Spleen (tissue), 11 donors: ENCODE data around the gene GRIN3B. TPM values are rescaled to one million over a fixed set of nuclear protein-coding genes. Genes with fewer than 3 reads are reported as not detected.

Experiments
- DNase-seq: peaks from one replicate; pipeline ENCODE4 v3.0.0-alpha.2; 2020
- H3K27ac ChIP-seq, 8 donors: fragments of 200-600 bp; sonication (generic) in 7 of 8; 1 replicate in 4 of 8; 2 replicates in 4 of 8; pipeline versions ENCODE4 v1.5.0 to v1.8.0; 2016 to 2021; ENCODE audit warnings: inconsistent platforms in 4 of 8, mild to moderate bottlenecking in 4 of 8, moderate library complexity in 1 of 8
- H3K27me3 ChIP-seq, 7 donors: fragments of 200-600 bp; sonication (generic) in 6 of 7; replicated peaks in 1 of 7; 1 replicate in 4 of 7; 2 replicates in 3 of 7; pipeline versions ENCODE4 v1.5.0 to v1.8.0; 2016 to 2021; ENCODE audit warnings: inconsistent platforms in 3 of 7, mild to moderate bottlenecking in 1 of 7
- H3K36me3 ChIP-seq, 6 donors: fragments of 200-600 bp; sonication (generic) in 5 of 6; 1 replicate in 4 of 6; 2 replicates in 2 of 6; pipeline versions ENCODE4 v1.5.0 to v1.8.0; 2016 to 2021; ENCODE audit warnings: inconsistent platforms in 2 of 6
- H3K4me1 ChIP-seq, 6 donors: fragments of 200-600 bp; sonication (generic) in 5 of 6; 1 replicate in 3 of 6; 2 replicates in 3 of 6; pipeline versions ENCODE4 v1.5.0 to v1.8.0; 2016 to 2021; ENCODE audit warnings: inconsistent platforms in 3 of 6
- H3K4me3 ChIP-seq, 8 donors: fragments of 200-600 bp; sonication (generic) in 7 of 8; 1 replicate in 4 of 8; 2 replicates in 4 of 8; pipeline versions ENCODE4 v1.5.0 to v1.8.0; 2016 to 2021; ENCODE audit warnings: inconsistent platforms in 4 of 8, mild to moderate bottlenecking in 4 of 8, moderate library complexity in 2 of 8
- H3K9me3 ChIP-seq, 8 donors: fragments of 200-600 bp; sonication (generic) in 7 of 8; 1 replicate in 4 of 8; 2 replicates in 4 of 8; pipeline versions ENCODE4 v1.5.0 to v1.8.0; 2016 to 2021; ENCODE audit warnings: inconsistent platforms in 4 of 8
- CTCF ChIP-seq, 11 experiments: fragments of 200-600 bp in 7 of 11; fragments of 450-650 bp in 4 of 11; sonication (generic) in 4 of 11; IDR thresholded peaks in 8 of 11; conservative IDR thresholded peaks in 3 of 11; 1 replicate in 7 of 11; 2 replicates in 4 of 11; pipeline versions ENCODE4 v1.4.0 to v1.8.0; 2016 to 2021; ENCODE audit warnings: antibody characterized with exemption in 11 of 11, inconsistent platforms in 4 of 11, mild to moderate bottlenecking in 1 of 11
- POLR2A ChIP-seq, 3 donors: fragments of 450-650 bp; IDR thresholded peaks; one replicate each; pipeline ENCODE4 v1.5.1; 2017; ENCODE audit warnings: antibody characterized with exemption in 3 of 3, mild to moderate bottlenecking in 1 of 3
- POLR2AphosphoS5 ChIP-seq, 3 donors: sonication (generic); formaldehyde crosslinking; IDR thresholded peaks; one replicate each; pipeline ENCODE4 v1.5.1; 2017; ENCODE audit warnings: antibody characterized with exemption in 3 of 3
- WGBS, 5 donors: extraction: QIAGEN DNeasy Blood & Tissue Kit in 3 of 5; methylation state at CpG; one replicate each; pipeline versions ENCODE4 v1.1.5 to v1.1.7; 2013 to 2018; 5-methylcytosine and 5-hydroxymethylcytosine counted together
- intact Hi-C: fragments of 100-400 bp; cut with DNase I; formaldehyde crosslinking; loops from one replicate; pipeline ENCODE4 v1.15.0; 2023; ENCODE audit warnings: low total_unique reads
- polyA plus RNA-seq, 3 donors: library from polyadenylated mRNA; stranded (reverse); fragments of 200-250 nt; gene quantifications; one replicate each; pipeline ENCODE4 v1.2.1, GENCODE V29; 2013
- total RNA-seq, 7 donors: library from RNA; depleted of rRNA in 3 of 7; stranded (reverse); fragments of >200 nt in 3 of 7; fragmentation: NEBNext Ultra II Directional in 4 of 7; extraction: Animal tissue kit (Norgen Biotek cat#: 25700) in 4 of 7; gene quantifications; one replicate each; pipeline versions ENCODE4 v1.1.0 to v1.2.1, GENCODE V29; 2016 to 2021
- donor health status: healthy with polysubstance abuse.
- donor health status: DM: no; HTN: no; CAD: no; lungs with moderate emphysema.
- donor health status: DM: no; HTN: no; CAD: no.
- donor health status: Bipolar disorder and iron deficiency.
- donor health status: healthy.
- donor health status: DM: no; HTN: no; CAD: no.
- donor health status: DM: yes; HTN: yes; CAD: no.

The GRIN3B gene
- total and polyA plus RNA-seq, 10 donors = 0.07 to 0.11 TPM; not detected in 8

GRCh38 chr19:970695-971094, 29.5 kb upstream of the GRIN3B start:
- intact Hi-C loops = no loop called here
- no peak for DNase-seq
- no peak overlapping the region for H3K4me3 ChIP-seq
- TF ChIP-seq POLR2AphosphoS5 (IDR thresholded peaks at IDR 0.05) (peak in 1 of 3 donors; percentile 29), POLR2A (IDR thresholded peaks at IDR 0.05) (no peak), CTCF (IDR thresholded peaks at IDR 0.05 in 8 of 11, conservative IDR thresholded peaks at IDR 0.05 in 3 of 11) (peak in 5 of 11 experiments; percentile 32 to 46 (median 39))
- WGBS, 5 donors = 95 to 99% (median 95%) methylated on average over 10 to 14 of the region's 14 CpGs
- H3K4me1 ChIP-seq = no peaks in the 10 kb centered on the region
- no peaks in the 10 kb centered on the region for H3K27me3 ChIP-seq
- H3K36me3 ChIP-seq = peaks cover 0 to 93% (median 59%) of the 10 kb centered on the region in 6 donors
- H3K9me3 ChIP-seq = peaks cover 0 to 26% (median 18%) of the 10 kb centered on the region in 8 donors
- no peak overlapping the region for H3K27ac ChIP-seq

GRCh38 chr19:971795-972194, 28.4 kb upstream of the GRIN3B start:
- intact Hi-C loops = no loop called here
- Histone ChIP-seq H3K27me3 (no peaks in the 10 kb centered on the region), H3K27ac (no peak overlapping the region), H3K36me3 (peaks cover 0 to 82% (median 52%) of the 10 kb centered on the region in 6 donors), H3K4me1 (no peaks in the 10 kb centered on the region), H3K9me3 (peaks cover 0 to 21% (median 17%) of the 10 kb centered on the region in 8 donors), H3K4me3 (no peak overlapping the region)
- 93 to 95% (median 94%) methylated on average over 24 of the region's 24 CpGs for WGBS, 5 donors
- TF ChIP-seq CTCF (IDR thresholded peaks at IDR 0.05 in 8 of 11, conservative IDR thresholded peaks at IDR 0.05 in 3 of 11) (no peak), POLR2AphosphoS5 (IDR thresholded peaks at IDR 0.05) (no peak), POLR2A (IDR thresholded peaks at IDR 0.05) (no peak)
- no peak for DNase-seq

- intact Hi-C loops = no loop called here
- no peaks in the 10 kb centered on the region for H3K4me1 ChIP-seq
- TF ChIP-seq POLR2AphosphoS5 (IDR thresholded peaks at IDR 0.05) = no peak
- WGBS, 5 donors = 92 to 97% (median 96%) methylated on average over 6 of the region's 6 CpGs
- no peak overlapping the region for H3K4me3 ChIP-seq
- peaks cover 0 to 77% (median 47%) of the 10 kb centered on the region in 6 donors for H3K36me3 ChIP-seq
- DNase-seq = no peak
- no peak overlapping the region for H3K27ac ChIP-seq
- H3K27me3 ChIP-seq = no peaks in the 10 kb centered on the region
- H3K9me3 ChIP-seq = peaks cover 0 to 20% (median 17%) of the 10 kb centered on the region in 8 donors
Measured at GRCh38 chr19:972281-972680, 27.9 kb upstream of the GRIN3B start.

- 86 to 91% (median 88%) methylated on average over 22 to 29 of the region's 29 CpGs for WGBS, 5 donors
- intact Hi-C loops = no loop called here
- peaks cover 0 to under 1% (median 0%) of the 10 kb centered on the region in 7 donors for H3K27me3 ChIP-seq
- no peak overlapping the region for H3K4me3 ChIP-seq
- TF ChIP-seq POLR2AphosphoS5 (IDR thresholded peaks at IDR 0.05) (no peak), POLR2A (IDR thresholded peaks at IDR 0.05) (no peak), CTCF (IDR thresholded peaks at IDR 0.05 in 8 of 11, conservative IDR thresholded peaks at IDR 0.05 in 3 of 11) (no peak)
- peaks cover 0 to 60% (median 34%) of the 10 kb centered on the region in 6 donors for H3K36me3 ChIP-seq
- no peak overlapping the region for H3K27ac ChIP-seq
- H3K4me1 ChIP-seq = no peaks in the 10 kb centered on the region
- H3K9me3 ChIP-seq = peaks cover 0 to 20% (median 17%) of the 10 kb centered on the region in 8 donors
- DNase-seq = no peak
Measured at GRCh38 chr19:973726-974563, 26.3 kb upstream of the GRIN3B start.
